ENCODE results near the gene KRTAP26-1.

Gene KRTAP26-1

GRCh38 chr21:30326390-30326789, 6.3 kb upstream of the KRTAP26-1 start:
- H3K27me3 Mint-ChIP-seq = peaks cover 22% of the 10 kb centered on the region
- ATAC-seq = no peak
- no peak overlapping the region for H3K27ac Mint-ChIP-seq
- DNase-seq = no peak
- H3K4me3 Mint-ChIP-seq = no peak overlapping the region
- no peaks in the 10 kb centered on the region for H3K9me3 Mint-ChIP-seq
- no peaks in the 10 kb centered on the region for H3K4me1 Mint-ChIP-seq

- Mint-ChIP-seq H3K9me3 (no peaks in the 10 kb centered on the region), H3K27me3 (no peaks in the 10 kb centered on the region), H3K4me3 (no peak overlapping the region), H3K4me1 (no peaks in the 10 kb centered on the region), H3K27ac (no peak overlapping the region)
- ATAC-seq (no peak), DNase-seq (no peak)
Observed at GRCh38 chr21:30315701-30316100, 4.4 kb downstream of the KRTAP26-1 start.

GRCh38 chr21:30306884-30307283, 13.2 kb downstream of the KRTAP26-1 start:
- ATAC-seq = no peak
- H3K9me3 Mint-ChIP-seq = peaks cover 0 to 5% of the 10 kb centered on the region in 2 donors

GRCh38 chr21:30305136-30305535, 15.0 kb downstream of the KRTAP26-1 start:
- H3K4me1 Mint-ChIP-seq = no peaks in the 10 kb centered on the region
- no peak overlapping the region for H3K27ac Mint-ChIP-seq
- no peak overlapping the region for H3K4me3 Mint-ChIP-seq
- H3K27me3 Mint-ChIP-seq = no peaks in the 10 kb centered on the region
- ATAC-seq = no peak
- H3K9me3 Mint-ChIP-seq = peaks cover 0 to 8% of the 10 kb centered on the region in 2 donors
- DNase-seq = no peak

More at GRCh38 chr21:30306884-30307283, 13.2 kb downstream of the KRTAP26-1 start:
- DNase-seq = no peak
- Mint-ChIP-seq H3K27ac (no peak overlapping the region), H3K27me3 (no peaks in the 10 kb centered on the region), H3K4me3 (no peak overlapping the region), H3K4me1 (no peaks in the 10 kb centered on the region)

GRCh38 chr21:30289215-30289614, 30.9 kb downstream of the KRTAP26-1 start, which contains the start of gene KRTAP25-1:
Gene KRTAP25-1 (minus strand): TSS chr21:30289514. CDS start chr21:30289490, 24 bp downstream.
- no peak within 1 kb of the TSS for H3K4me3 Mint-ChIP-seq

GRCh38 chr21:30282850-30283249, 37.3 kb downstream of the KRTAP26-1 start, which contains the start of gene KRTAP24-1:
Gene KRTAP24-1 (minus strand): TSS chr21:30282950. CDS start chr21:30282932, 18 bp downstream.
- no peaks in the 10 kb centered on the region for H3K9me3 Mint-ChIP-seq
- no peak for DNase-seq
- no peak within 1 kb of the TSS for H3K4me3 Mint-ChIP-seq
- H3K4me1 Mint-ChIP-seq = no peaks in the 10 kb centered on the region
- ATAC-seq = no peak
- no peaks in the 10 kb centered on the region for H3K27me3 Mint-ChIP-seq
- H3K27ac Mint-ChIP-seq = no peak within 1 kb of the TSS

More at GRCh38 chr21:30289215-30289614, 30.9 kb downstream of the KRTAP26-1 start, which contains the start of gene KRTAP25-1:
- ATAC-seq (no peak), DNase-seq (no peak)
- no peaks in the 10 kb centered on the region for H3K27me3 Mint-ChIP-seq
- no peak within 1 kb of the TSS for H3K27ac Mint-ChIP-seq
- H3K9me3 Mint-ChIP-seq = no peaks in the 10 kb centered on the region
- H3K4me1 Mint-ChIP-seq = no peaks in the 10 kb centered on the region

- DNase-seq (no peak), ATAC-seq (no peak)
- H3K27ac Mint-ChIP-seq = no peak overlapping the region
- peaks cover 11% of the 10 kb centered on the region for H3K27me3 Mint-ChIP-seq
- peaks cover 0 to 6% of the 10 kb centered on the region in 2 donors for H3K9me3 Mint-ChIP-seq
- H3K4me1 Mint-ChIP-seq = no peaks in the 10 kb centered on the region
- no peak overlapping the region for H3K4me3 Mint-ChIP-seq
Observed at GRCh38 chr21:30271611-30272010, 48.5 kb downstream of the KRTAP26-1 start.

GRCh38 chr21:30271156-30271555, 49.0 kb downstream of the KRTAP26-1 start:
- ATAC-seq = no peak
- peaks cover 0 to 7% of the 10 kb centered on the region in 2 donors for H3K9me3 Mint-ChIP-seq
- H3K27me3 Mint-ChIP-seq = peaks cover 11% of the 10 kb centered on the region
- no peak overlapping the region for H3K4me3 Mint-ChIP-seq
- no peak for DNase-seq
- H3K4me1 Mint-ChIP-seq = no peaks in the 10 kb centered on the region
- H3K27ac Mint-ChIP-seq = no peak overlapping the region

GRCh38 chr21:30269803-30270530, 50.1 kb downstream of the KRTAP26-1 start:
- H3K4me1 Mint-ChIP-seq = no peaks in the 10 kb centered on the region
- peaks cover 3 to 13% of the 10 kb centered on the region in 2 donors for H3K9me3 Mint-ChIP-seq
- peaks cover 11% of the 10 kb centered on the region for H3K27me3 Mint-ChIP-seq
- DNase-seq = no peak
- ATAC-seq = no peak
- H3K27ac Mint-ChIP-seq = no peak overlapping the region
- no peak overlapping the region for H3K4me3 Mint-ChIP-seq

Data from stimulated activated naive CD8-positive, alpha-beta T cell treated with anti-CD3 and anti-CD28 coated beads, Interleukin-15, amount 100 ng/mL, for 72 hours (primary cell).